GM18909 (cell line): Measurements from ENCODE around the gene MAP3K7CL.

Experiments
- ATAC-seq: cut with Tn5 transposase; IDR thresholded peaks from one replicate; pipeline ENCODE4 v1.9.1; 2021; ENCODE audit warnings: mild to moderate bottlenecking; ENCODE audit not compliant: unreplicated experiment, poor library complexity

The MAP3K7CL gene

DNA sequence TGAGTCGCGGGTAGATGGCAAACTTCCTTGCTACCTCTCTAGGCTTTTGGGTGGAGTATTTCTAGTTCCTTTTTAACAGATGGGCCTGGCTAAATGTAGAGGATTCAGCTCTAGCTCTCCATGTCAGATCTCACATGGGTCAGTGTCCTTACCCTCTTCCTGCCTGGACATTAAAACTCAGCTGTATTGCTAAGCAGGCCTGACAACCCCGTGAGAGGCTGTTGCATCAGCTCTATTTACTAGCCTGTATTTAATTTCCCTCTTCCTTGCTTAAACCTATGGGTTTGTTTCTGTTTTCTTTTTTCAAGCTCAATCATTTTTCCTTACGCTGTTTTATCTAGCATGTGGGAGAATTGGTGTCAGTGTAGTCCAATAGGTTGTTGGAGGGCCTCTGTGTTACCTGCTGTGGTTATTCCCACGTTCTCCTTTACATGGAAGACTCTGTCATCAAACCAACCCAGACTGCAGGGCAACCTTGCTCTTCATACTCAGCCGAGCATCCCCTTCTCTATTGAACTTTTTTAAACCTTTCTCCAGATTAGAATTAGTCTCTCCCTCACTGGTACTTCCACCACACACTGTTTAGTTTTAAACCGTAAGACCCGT lies 88.8 kb downstream of the MAP3K7CL start:
- ATAC-seq: no peak

DNA sequence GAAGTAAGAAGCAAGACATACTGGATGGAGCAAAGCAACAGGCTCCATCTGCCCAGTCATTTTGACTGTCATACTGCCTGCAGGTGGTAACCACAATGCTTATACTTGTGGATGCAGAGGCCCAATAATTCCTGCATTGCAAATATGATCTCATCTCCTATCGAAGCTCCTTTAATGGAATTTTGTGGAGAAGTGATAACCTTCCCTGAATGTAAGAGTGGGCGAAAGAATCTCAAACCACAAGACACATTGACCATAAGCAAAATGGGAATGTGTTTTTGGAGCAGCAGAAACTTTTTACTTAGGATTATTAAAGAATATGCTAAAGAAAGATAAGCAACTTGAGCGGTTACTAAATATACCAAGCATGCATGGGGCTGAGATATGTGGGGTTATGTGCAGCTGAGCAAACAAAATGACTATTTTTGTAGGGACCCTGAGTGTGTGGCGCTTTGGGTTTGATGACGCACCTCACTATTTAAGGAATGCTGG lies 90.9 kb downstream of the MAP3K7CL start:
- ATAC-seq: no peak

DNA sequence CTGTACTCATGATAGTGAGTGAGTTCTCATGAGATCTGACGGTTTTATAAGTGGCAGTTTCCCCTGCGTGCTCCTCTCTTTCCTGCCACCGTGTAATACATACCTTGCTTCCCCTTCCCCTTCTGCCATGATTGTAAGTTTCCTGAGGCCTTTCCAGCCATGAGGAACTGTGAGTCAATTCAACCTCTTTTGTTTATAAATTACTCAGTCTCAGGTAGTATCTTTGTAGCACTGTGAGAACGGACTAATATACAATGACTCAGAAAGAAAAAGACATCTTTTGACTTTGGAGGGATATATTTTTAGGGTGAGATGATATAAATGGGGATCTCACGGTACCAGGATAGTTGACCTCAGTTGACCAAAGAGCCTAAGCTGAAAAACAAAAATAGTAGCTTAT lies 93.6 kb downstream of the MAP3K7CL start:
- ATAC-seq: no peak
